ENCODE measurements around the gene APBB1IP. TPM values are rescaled to one million over a fixed set of nuclear protein-coding genes. Genes with fewer than 3 reads are reported as not detected.

APBB1IP gene
- total RNA-seq, 1 donor from 2014 or later = 16.1 TPM

DNA sequence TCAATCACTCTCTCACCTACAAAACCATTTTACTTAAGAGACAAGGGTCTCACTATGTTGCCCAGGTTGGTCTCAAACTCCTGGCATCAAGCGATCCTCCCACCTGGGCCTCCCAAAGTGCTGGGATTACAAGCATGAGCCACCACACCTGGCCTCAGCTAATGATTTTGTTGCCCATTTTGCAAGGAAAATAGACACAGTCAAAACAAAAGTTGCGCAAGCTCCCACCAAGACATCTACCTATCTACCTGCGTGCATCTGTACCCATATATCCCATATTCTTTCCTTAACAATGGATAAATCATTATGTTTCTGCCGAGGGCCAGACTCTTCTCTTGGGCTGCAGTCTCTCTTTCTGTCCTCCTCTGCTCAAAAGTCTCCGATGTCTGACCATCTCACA, 67.3 kb downstream of the APBB1IP start:
- DNase-seq (ENCODE audit: low spot score) (no peak), ATAC-seq (no peak)

DNA sequence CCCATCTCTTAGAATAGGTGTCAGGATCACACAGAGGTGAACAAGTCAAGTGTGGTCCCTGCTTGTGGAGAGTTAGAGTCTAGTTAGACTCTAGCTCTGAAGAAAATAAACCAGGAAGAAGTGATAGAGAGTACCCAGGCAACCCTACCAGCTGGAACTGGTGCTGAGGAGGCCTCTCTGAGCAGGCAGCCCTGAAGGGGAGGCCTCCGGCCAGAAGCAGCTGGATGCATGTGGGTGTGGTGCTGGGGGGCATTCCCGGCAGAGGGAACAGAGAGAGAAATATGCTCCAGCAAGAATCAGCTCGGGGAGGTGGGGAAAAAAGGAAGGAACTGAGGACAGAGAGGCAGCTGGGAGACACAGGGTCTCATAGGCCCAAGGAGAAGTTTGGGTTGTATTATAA, 68.6 kb downstream of the APBB1IP start:
- ATAC-seq (no peak), DNase-seq (ENCODE audit: low spot score) (no peak)

DNA sequence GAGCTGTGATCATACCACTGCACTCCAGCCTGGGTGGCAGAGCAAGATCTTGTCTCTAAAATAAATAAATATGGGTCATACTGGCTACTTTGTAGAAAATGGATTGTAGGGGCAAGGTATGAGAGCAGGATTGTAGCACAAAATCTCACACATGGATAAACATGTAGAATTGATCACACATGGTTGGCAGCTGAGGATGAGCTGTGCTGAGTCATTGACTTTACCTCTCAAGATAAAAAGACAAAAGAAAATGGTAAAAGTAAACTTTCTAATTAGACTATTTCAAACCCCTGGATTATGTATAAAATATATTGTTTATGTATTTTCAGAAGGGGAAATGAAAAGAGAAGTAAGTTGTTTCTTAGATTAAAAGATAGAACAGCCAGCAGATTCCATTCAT, 69.3 kb downstream of the APBB1IP start:
- no peak for ATAC-seq
- DNase-seq (ENCODE audit: low spot score) = no peak

DNA sequence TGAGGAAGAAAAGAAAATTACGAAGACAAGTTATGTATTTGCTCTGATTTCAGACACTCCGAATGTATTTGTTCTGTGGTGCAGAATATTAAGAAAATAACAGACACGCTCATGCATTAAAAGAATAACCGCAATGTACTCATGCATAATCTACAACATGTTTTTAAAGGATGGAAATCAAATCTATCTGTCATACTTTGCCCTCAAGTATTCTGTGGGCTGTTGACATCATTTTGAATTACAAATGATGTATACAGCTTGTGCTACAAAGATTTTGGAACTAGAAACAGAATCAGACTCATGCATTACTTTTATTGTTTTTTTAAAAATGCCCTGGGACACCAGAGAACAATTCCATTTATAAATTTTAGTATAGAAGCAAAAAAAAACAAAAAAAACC, 69.9 kb downstream of the APBB1IP start:
- no peak for DNase-seq (ENCODE audit: low spot score)
- ATAC-seq = no peak

DNA sequence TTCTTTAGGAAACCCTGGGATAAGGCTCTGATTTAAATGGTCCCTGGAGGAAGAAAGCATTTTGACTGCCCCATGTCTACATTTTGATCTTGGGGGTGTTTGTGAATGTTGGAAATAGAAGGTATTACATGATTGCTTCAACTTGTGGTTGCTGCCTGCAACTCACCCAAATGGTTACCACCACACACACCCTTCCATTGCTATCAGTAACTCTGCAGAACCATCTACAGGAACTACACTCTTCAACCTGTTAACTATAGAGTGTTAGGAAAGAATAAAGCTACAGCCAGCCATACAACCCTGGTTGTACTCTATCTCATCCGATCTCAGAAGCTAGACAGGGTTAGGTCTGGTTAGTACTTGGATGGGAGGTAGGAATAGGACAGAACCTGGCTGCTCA, 71.2 kb downstream of the APBB1IP start:
- ATAC-seq (no peak), DNase-seq (ENCODE audit: low spot score) (no peak)

DNA sequence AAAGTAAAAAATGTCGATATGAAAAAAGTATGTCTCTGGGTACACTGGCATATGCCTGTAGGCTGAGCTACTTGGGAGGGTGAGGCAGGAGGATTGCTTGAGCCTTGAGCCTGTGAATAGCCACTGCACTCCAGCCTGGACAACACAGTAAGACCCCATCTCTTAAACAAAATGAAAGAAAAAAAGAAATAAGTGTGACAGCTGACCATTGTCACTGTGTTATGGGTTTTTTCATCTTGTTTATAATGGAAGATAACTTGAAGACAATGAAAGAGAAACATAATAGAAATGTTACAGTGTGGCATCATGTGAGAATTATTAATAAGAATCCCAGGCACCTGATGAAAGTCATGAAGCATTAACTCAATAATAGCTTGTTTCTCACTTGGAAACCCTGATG, 75.0 kb downstream of the APBB1IP start:
- no peak for ATAC-seq
- DNase-seq (ENCODE audit: low spot score) = no peak

DNA sequence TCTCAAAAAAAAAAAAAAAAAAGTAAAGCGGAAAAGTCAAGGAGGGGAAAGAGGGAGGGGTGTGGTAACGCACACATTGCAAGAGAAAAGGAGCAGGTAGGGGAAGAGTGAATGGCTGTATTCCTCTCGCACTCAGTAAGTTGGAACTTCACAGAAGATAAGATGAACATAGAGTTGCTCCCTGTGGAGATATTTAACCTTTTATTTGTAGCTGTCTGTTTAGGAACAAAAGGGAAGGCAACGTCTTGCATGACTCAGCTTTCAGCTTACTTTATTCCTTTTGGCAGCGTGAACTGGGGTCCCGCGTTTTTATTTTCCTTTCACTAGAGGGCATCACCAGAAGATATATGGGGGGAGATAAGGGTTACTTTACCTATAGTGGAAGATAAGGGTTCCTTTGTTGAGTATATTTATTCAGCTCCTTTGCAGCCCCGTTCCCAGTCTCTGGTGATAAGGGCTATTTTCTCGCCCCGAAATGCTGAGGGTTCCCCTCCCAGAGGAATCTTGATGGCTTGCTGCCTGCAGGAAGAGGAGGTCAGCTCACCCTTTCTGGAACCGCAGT, 78.5 kb downstream of the APBB1IP start:
- ATAC-seq (no peak), DNase-seq (ENCODE audit: low spot score) (no peak)

DNA sequence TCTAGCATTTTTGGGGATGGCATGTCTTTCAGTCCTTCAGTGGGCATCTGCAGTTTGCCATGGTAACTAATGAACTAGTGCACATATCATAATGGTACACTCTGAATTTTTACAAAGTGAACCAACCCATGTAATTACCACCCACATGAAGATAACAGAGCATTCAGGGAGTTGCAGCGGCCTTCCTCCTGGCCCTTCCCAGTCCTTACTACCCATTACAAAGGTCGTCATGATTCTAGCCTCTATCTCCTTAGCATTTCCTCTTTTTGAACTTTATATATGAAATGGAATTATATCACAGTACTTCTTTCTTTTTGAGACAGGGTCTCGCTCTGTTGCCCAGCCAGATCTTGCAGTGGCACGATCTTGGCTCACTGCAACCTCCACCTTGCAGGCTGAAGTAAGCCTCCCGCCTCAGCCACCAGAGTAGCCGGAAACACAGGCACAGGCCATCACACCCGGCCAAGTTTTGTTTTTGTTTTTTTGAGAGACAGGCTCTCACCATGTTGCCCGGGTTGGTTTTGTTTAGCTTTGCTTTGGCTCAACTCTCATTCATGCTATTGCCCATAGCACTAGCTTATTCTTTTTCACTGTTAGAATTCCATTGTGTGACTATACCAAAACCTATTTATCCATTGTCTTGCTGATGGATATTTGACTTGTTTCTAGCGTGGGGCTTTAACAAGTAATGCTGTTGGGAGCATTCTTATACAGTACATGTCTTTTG, 79.2 kb downstream of the APBB1IP start:
- DNase-seq (ENCODE audit: low spot score) (no peak), ATAC-seq (no peak)

DNA sequence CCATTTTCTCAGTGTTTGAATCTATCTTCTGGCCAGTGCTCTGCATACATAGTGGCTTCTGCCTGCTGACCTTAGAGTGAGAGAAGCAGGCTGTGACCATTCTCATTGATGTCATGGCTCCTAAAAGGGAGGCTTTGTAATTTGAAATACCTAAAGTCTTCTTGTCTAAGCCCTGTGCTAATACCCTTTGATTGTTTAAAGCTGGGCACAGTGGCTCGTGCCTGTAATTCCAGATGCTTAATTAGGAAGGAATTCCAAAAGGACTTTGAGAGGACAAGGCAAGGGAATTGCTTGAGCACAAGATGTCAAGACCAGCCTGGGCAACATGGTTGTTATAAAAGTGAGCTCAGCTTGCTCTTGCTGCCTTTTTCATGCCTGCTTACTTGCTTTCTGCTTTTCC, 81.7 kb downstream of the APBB1IP start:
- ATAC-seq (no peak), DNase-seq (ENCODE audit: low spot score) (no peak)

DNA sequence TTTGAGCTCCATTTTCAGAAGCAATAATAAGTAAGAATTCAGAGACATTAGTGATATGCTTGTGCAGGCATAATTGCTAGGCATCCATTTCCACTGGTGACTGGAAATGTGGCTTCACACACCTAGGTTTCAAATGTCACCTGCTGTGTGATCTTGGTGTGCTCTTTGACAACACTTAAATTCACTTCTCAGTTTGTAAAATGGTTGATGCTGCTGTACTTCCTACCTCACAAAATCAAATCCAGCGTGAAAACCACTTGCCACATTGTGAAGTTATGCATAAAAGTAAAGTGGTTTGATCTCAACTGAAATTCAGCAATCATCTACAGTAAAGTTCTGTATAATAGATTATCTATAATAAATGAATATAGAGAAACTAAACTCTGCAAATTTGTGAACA, 82.4 kb downstream of the APBB1IP start:
- no peak for DNase-seq (ENCODE audit: low spot score)

DNA sequence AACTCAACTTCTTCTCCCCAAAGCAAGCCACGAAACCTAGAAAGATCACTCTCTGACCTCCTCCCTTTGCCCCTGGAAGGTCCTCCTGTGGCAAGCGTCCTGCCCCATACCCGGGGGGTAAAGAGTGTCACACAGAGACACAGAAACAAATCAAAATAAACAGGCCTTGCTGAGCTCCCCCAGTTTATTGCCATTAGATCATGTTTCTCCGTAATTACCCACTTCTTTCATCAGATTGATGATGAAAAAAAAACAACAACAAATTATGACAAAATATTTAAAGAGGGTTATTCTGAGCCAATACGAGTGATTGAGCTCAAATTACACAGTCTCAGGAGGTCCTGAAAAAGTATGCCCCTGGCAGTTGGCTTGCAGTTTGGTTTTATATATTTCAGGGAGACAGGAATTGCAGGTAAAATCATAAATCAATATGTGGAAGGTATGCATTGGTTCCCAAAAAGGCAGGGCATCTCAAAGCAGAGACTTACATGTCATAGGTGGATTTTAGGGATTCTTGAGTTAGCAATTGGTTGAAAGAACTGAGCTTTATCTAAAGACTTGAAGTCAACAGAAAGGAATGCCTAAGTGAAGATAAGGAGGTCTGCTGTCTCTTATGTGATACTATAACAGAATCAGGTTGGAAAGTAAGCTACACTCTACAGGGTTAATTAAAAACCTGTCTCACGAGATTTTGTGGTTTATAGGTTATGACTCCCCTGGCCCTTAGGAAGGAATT, 86.2 kb downstream of the APBB1IP start:
- ATAC-seq = no peak

More for the DNA sequence above, 82.4 kb downstream of the APBB1IP start:
- ATAC-seq = no peak

DNA sequence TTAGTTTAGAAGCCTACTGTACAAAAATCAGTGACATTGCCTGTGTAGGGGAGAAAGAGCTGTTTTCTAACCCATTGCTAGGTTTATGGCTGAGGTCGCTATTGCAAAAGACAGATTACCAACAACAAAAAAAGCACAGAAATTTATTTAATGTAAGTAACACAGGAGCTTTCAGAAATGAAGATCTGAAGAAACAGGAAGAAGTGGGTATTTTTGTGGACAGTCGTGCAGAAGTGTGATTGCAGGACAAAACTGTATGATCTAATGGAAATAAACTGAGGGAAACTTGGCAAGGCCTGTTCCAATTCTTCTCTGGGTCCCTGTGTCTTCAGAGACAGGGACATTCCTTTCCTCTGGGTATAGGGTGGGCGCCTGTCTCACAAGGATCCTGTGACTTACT, 87.4 kb downstream of the APBB1IP start:
- DNase-seq (ENCODE audit: low spot score) = no peak
- no peak for ATAC-seq

More for the DNA sequence above, 86.2 kb downstream of the APBB1IP start:
- DNase-seq (ENCODE audit: low spot score) = no peak

DNA sequence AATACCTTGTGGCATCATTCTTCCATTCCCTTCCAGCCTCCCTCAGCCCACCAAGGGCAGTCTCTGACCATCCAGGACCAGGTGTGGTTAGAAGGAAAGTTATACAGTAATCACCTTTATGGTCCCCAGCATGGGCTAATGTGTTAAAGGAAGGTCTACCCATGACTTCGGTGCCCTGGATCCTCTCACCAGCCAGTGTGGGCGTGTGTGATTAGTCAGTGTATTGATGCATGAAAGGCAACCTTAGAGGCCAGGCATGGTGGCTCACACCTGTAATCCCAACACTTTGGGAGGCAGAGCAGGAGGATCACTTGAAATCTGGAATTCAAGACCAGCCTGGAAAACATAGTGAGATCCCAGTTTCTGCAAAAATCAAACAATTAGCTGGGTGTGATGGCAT, 88.9 kb downstream of the APBB1IP start:
- ATAC-seq = no peak
- no peak for DNase-seq (ENCODE audit: low spot score)

DNA sequence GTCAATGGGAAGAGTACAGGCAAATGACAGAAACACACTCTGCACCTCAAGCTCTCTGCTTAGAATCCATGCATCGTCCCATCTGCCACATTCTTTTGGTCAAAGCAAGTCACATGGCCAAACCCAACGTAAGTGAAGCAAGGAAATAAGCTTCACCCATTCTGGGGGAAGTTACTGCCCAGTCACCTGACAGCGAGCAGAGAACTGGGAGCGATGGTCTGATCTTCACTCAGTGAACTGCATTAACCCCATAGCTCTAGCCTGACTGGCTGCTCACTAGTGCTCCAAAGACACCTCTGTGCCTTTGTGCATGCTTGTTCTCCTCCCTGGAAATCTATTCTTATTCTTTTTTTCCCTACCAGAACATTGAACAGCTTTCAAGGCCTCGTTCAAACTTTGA, 89.9 kb downstream of the APBB1IP start:
- DNase-seq (ENCODE audit: low spot score) (no peak), ATAC-seq (peak; percentile 43)

DNA sequence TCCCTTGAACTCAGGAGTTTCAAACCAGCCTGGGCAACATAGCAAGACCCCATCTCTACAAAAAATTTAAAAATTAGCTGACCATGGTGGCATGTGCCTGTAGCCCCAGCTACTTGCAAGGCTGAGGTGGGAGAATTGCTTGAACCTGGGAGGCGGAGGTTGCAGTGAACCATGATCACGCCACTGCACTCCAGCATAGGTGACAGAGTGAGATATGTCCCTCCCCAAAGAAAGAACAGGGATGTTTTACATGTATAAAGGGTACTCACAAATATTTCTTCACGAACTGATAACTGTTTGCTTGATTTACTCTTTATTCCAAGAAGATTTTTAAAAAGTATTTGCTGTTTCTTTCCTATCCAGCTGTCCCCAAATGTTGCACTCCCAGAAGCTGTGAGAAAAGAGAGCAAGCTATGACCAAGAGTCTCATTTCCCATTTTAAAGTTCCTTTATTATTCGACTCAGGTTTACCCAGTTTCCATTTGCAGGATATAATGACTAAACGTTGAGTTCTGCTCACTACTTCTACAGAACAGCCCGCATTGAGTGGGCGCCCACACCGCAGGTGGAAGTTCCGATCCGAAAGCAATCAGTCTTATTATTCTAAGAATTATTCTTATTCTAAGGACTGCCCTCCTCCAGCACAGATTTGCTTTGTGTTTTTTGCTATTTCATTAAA, 90.7 kb downstream of the APBB1IP start:
- DNase-seq (ENCODE audit: low spot score) = no peak
- peak; percentile 15 for ATAC-seq

DNA sequence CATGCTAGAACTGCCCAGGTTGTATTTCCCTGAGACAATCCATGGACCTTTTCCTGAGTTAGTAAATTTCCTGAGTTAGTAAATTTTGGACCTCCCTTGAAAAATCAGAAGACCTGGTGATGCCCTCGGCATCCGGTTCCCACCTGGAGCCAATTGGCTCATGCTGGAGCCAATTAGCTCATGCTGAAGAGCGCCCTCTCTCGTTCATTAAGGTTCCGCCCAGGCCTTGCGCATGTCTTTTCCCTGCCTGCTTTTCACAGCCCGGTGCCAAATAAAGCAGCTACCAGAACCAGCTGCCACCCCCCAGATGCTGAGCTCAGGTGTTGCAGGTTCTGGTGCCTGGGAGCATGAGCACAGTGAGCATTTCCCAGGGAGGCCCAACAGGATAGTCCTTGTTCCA, 96.2 kb downstream of the APBB1IP start:
- ATAC-seq (no peak), DNase-seq (ENCODE audit: low spot score) (no peak)

DNA sequence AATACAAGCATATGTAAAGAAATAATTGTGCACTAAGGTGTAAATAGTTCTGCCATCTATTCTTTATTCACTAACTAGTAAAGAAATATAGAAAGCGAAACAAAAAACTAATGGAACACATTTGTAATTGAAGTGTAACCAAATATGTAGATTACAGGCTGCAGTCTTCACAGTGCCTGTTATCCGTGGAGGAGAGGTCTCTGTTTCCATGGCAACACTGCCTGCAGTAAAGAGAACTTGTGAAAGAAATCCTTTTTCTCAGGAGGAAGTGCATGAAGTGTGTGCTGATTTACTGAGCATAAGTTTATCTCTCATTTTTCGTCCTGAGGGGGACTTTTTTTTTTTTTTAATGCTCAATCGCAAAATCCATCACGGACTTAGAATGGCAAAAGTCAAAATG, 102.5 kb downstream of the APBB1IP start:
- no peak for ATAC-seq
- DNase-seq (ENCODE audit: low spot score) = no peak

DNA sequence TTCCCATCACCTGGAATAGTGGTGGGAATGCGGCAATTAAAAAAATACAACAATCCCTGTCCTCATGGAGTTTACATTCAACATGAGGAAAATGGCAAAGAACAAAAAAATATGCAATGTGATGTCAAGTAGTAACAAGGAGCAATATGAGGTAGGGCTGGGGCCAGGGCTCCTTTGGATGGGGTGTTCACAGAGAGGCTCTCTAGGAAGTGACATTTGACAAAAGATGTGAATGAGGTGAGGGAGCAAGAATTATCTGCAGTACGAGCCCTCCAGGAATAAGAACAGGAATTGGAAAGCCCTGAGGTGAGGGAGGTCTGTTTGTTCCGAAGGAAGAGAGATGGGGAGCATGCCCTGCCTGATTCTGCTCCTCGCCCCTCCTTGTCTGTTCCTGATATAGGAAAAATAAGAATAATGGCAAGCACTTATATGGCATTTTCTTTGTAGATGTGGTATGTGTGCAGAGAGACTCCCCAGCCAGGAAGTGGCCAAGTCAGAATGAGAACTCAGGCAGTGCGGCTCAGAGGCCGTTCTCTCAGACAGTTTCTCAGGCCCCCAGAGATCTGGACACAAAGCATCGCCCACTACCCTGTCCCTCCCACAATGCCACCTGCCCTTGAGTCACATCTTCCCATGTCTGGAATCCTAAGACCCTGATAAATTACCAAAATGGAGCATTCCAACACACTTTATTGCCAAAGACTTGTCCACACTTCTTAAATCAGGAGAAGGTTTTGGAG, 105.6 kb downstream of the APBB1IP start:
- ATAC-seq (no peak), DNase-seq (ENCODE audit: low spot score) (no peak)

DNA sequence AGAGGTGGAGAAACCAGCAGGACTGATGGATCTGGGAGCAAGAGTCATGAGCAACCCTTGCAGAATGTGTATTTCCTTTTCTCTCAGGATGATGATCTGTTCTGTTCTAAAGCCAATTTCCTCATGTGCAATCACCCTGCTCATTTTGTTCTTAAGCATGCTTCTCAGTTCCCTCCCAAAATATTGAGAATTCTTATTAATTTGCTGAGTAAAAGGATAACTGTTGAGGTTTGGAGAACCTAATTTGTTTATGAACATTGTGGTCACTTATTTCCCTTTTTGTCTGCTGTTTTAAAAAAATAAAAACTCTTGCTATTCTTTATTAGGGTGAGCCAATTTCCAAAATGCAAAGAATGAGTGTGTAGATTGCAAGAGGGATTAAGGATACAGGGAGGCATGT, 106.8 kb downstream of the APBB1IP start:
- DNase-seq (ENCODE audit: low spot score) (no peak), ATAC-seq (no peak)

DNA sequence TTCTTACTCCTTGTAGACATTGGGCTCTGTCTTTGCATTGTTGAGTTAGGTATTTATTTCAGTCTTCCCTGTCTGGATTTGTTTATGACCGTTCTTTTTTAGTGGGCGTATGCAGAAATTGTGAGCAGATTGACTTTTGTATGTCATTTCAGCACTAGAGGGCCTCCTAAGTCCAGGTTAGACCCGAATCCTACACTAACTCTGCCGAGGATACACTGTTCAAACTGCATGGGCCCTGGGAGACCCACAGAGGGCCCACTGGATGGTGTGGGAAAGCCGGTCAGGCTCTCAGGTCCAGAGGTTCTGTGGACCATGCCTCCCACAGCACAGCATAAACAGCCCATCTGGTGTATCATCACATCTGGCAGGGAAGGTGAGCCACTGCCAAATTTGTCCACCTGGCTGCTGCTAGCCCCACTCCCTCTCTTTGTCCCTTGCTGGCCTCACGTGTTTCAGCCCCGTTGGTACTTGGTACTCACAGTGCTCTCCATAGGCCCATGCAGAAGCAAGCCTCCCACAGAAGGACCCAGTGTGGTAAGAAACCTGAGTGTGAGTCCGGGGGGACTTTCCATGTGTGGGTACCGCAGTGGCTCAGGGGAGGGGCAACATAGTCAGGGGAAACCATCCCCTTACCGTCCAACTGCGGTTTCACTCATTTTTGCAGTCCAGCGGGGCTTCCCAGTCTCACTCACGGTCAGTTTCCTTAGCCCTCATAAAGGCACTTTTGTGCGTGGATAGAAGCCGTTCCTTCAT, 112.8 kb downstream of the APBB1IP start:
- ATAC-seq (peak; percentile 24), DNase-seq (ENCODE audit: low spot score) (no peak)
